Left renal cortex interstitium (tissue), 4 donors: Measurements from ENCODE around the gene ESR1. TPM values are rescaled to one million over a fixed set of nuclear protein-coding genes. Genes with fewer than 3 reads are reported as not detected.
"Not testable (repeated sequence)": the region's sequence is repeated elsewhere in the genome, so short reads cannot be mapped to it uniquely, and the experiment has no call there.

Experiments used
- DNase-seq, 4 donors: peaks; one replicate each; pipeline ENCODE4 v3.0.0-alpha.2; 2013; ENCODE audit warnings: low read depth in 4 of 4, low spot score in 2 of 4, missing footprints in 1 of 4
- polyA plus RNA-seq, 4 donors: library from polyadenylated mRNA; unstranded; fragments of 120-200 nt; gene quantifications; one replicate each; pipeline ENCODE4 v1.2.1, GENCODE V29; 2013; ENCODE audit not compliant: insufficient read length in 4 of 4

Gene ESR1
- polyA plus RNA-seq, 4 donors, result 0.46 to 2.7 (median 1.3) TPM

GRCh38 chr6:151962246-151962846 is 154.9 kb downstream of the ESR1 start:
- no peak for DNase-seq

GRCh38 chr6:151963001-151963400 is 155.5 kb downstream of the ESR1 start:
- DNase-seq, result no peak

- not testable (repeated sequence) for DNase-seq
Observed at GRCh38 chr6:151964412-151964811, 156.9 kb downstream of the ESR1 start.

- DNase-seq, result no peak
Observed at GRCh38 chr6:151974061-151974617, 166.7 kb downstream of the ESR1 start.

GRCh38 chr6:151975795-151976194 is 168.3 kb downstream of the ESR1 start:
- no peak for DNase-seq

- not testable (repeated sequence) for DNase-seq
Observed at GRCh38 chr6:151988199-151988598, 180.7 kb downstream of the ESR1 start.

- no peak for DNase-seq
Observed at GRCh38 chr6:151992091-151992490, 184.6 kb downstream of the ESR1 start.

- DNase-seq, result no peak
Observed at GRCh38 chr6:151993364-151993763, 185.9 kb downstream of the ESR1 start.

- DNase-seq, result no peak
Observed at GRCh38 chr6:151998784-151999183, 191.3 kb downstream of the ESR1 start.

GRCh38 chr6:151999194-151999593 is 191.7 kb downstream of the ESR1 start:
- DNase-seq, result no peak

GRCh38 chr6:152001408-152001807 is 193.9 kb downstream of the ESR1 start:
- no peak for DNase-seq

- DNase-seq, result no peak
Observed at GRCh38 chr6:152002306-152002705, 194.8 kb downstream of the ESR1 start.

- no peak for DNase-seq
Observed at GRCh38 chr6:152004036-152004566, 196.6 kb downstream of the ESR1 start.

GRCh38 chr6:152004896-152005295 is 197.4 kb downstream of the ESR1 start:
- no peak for DNase-seq

- DNase-seq, result no peak
Observed at GRCh38 chr6:152008779-152009178, 201.3 kb downstream of the ESR1 start.

GRCh38 chr6:152012227-152012626 is 204.7 kb downstream of the ESR1 start:
- DNase-seq, result no peak

- DNase-seq, result no peak
Observed at GRCh38 chr6:152018876-152019275, 211.4 kb downstream of the ESR1 start.

- no peak for DNase-seq
Observed at GRCh38 chr6:152022303-152022702, 214.8 kb downstream of the ESR1 start.

GRCh38 chr6:152023613-152024012 is 216.1 kb downstream of the ESR1 start:
- DNase-seq, result no peak

GRCh38 chr6:152026291-152026690 is 218.8 kb downstream of the ESR1 start:
- DNase-seq, result no peak

GRCh38 chr6:152026744-152027143 is 219.3 kb downstream of the ESR1 start:
- DNase-seq, result not testable (repeated sequence)

GRCh38 chr6:152033765-152034164 is 226.3 kb downstream of the ESR1 start:
- DNase-seq, result not testable (repeated sequence)
